ENCODE measurements around the gene PIM3.
A peak's percentile ranks its signal among the peaks of the same experiment; 100 is the strongest.

PIM3 gene

DNA sequence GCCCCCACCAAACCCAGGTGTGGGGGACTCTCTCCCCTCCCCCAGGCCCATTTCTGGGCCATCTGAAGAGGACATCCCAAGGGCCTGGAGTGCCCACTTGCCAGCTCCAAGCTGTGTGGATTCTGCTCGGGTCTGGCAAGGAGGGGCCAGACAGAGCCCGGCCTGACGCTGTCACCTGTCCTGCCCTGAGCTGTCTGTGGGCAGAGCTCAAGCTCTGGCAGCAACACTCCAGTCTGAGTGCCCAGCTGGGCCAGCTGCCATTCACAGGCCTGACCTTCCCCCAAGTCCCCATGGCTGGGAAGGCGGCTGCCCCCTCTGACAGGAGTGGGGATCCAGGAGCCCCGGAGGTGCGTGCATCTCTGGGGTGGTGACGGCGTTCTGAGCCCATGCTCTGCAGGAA lies 6.2 kb upstream of the PIM3 start:
- no peak for DNase-seq (ENCODE audit: extremely low read depth in 1 of 2, low read depth in 1 of 2)

DNA sequence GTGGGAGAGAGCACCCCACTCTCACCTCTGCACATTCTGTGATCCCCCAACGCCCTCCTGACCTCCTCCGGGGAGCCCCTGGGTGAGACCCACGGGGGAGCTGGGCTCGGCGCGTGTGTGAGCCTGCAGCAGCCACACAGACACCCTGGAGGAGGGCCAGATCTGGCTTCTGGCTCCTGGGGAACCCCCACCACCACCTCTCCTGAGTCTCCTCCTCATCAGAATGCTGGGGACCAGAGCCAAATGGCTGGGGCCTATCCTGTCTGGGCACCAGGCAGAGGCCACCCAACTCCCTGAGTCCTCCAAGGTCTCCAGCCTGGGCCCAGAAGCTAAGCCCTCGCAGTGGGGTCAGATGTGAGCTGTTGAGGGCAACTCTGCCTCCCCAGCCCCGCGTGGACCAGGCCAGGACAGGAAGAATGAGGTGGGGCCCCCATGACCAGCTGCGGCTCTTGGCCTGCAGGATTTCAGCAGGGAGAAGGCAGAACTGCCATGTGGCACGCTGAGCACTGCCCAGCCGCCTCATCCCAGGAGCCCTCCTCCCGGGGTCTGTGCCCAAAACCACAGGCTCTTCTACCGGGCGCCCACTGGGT lies 5.5 kb upstream of the PIM3 start:
- no peak for DNase-seq (ENCODE audit: extremely low read depth in 1 of 2, low read depth in 1 of 2)

DNA sequence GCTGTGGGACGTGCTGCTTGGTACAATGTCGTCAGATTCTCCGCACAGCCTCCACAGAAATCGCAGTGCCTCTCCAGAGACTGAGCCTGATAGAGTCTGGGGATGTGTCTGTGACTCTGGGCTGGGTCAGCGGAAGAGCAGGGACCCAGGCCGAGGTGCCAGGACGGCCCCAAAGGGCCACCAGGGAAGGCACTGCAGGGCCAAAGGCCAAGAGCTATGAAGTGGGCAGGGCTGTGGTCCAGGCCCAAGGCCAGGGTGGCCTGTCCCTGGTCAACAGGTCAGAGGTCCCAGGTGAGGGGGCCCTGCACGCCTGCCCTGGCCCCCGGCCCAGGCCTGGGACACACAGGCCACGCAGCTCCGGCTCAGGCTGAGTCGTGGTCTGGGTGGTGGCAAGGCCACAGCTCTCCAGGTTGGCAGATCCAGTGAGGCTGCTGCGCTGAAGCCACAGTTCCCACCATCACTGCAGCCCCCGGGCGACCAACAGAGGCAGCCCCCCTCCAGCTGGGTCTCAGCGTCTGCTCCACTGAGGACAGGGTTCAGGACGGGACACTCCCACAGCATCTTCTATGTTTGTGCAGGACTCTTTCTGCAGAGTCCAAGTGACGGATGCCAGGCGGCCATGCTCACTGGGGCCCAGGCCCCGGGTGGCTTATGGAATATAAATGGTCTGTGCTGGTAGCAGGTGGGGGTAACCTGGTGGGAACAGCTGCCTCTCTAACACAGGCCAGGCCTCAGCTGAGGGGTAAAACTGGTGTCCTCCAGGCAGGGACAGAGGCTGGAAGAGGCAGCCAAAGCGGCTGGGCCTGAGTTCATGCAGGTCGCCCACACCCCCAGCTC lies 4.8 kb upstream of the PIM3 start:
- DNase-seq (ENCODE audit: extremely low read depth in 1 of 2, low read depth in 1 of 2) = no peak

DNA sequence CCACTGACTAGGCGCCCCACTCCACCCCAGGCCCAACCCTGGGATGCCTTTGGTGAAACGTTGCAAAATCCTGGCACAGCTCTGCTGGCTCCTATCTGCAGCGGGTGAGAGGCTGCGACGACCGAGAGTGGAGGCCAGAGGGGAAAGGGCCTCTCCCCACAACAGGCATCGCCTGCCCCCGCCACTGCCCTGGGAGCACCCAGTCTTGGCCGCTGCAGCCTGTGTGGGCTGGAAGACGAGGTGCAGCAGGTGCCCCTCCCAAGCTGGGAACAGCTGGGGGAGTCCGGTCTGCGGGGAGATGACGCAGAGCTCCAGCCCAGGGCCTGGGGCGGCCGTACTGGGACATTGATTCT lies 4.2 kb upstream of the PIM3 start:
- no peak for DNase-seq (ENCODE audit: extremely low read depth in 1 of 2, low read depth in 1 of 2)

DNA sequence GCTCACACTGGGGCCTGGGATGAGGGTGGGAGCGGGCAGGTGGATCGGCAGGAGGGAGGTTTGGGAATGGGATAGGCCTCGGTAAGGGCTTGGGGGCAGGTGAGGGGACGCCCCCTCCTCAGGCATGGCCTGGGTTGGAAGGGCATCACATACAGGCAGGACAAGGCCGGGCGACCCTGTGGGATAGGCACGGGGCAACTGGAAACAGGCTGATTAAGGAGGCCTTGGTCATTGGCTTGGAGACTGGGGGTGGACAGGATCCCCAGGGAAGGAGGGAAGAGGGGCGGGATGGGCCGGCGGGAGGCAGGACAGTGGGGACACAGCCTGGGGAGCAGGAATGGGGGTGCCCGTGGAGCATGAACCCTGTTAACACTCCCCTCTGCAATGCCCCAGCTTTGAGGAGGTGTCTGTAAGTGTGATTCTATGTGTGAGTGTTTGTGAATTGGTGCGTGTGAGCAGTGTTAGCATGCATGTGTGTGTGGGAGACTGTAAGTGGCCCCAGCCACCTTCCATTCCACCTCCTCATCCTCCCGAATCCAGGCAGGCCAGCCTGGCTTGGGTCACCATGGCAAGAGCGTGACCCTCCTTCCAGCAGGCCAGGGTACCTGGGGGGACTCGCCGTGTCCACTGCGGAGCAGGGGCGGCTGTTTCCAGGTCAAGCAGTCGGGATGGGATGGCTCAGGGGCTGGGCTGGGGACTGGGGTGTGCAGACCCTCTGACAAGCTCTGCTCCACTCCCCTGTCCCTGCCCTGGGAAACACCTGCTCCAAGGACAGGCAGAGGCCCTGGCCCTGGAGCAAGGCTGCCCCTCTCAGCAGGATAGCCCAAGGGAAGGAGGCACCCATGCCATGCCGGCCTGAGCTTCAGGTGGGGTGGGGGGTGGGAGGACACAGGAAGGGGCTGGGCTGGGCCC lies 3.4 kb upstream of the PIM3 start:
- DNase-seq (ENCODE audit: extremely low read depth in 1 of 2, low read depth in 1 of 2) = no peak

DNA sequence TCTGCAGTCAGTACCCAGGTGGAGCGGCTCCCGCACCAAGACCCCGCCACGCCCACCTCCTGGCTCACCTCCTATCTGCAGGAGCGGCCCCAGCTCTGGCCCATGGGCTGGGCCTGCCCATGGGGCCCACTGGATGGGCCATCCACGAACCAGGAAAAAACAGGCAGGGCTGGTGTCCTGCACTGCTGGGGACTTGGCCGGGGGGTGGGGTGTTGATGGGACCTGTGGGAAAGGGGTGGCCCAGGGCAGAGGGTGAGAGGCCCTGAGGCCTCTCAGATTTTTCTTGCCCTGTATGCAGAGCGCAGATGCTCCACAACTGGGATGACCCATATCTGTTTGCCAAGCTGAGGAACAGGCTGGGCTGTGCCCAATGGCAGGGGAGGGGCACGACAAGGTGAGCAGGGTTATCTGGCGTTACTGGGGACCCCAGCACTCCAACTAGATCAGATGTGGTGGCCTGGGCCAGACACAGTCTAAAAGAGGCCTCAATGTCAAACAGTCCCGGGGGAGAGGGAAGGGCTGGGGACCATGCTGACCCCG lies 2.7 kb upstream of the PIM3 start:
- DNase-seq (ENCODE audit: extremely low read depth in 1 of 2, low read depth in 1 of 2) = no peak

DNA sequence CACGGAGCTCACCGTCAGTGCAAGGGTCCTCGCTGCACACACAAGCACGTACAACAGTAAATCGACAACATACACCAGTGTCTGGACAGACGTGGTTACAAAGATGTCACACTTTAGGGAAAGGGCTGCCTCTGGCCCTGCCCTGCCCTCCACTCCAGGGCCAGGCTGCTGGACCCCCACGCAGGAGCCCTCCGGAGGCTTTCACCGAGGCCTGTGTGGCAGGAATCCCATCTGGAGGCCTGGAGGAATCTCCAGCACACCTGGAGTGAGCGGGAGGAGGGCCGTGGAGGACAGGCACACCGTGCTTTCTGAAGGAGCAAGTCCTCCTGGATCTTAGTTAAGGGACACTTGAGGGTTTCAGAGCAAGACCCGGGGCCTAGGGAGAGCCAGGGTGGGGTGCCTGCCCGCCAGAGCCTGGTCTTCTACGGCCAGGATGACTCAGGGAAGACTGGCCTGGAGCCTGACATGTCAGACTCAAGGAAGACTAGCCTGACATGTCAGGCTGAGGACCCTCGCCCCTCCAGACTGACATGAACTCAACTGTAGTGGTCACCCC lies 2.1 kb upstream of the PIM3 start:
- no peak for DNase-seq (ENCODE audit: extremely low read depth in 1 of 2, low read depth in 1 of 2)

DNA sequence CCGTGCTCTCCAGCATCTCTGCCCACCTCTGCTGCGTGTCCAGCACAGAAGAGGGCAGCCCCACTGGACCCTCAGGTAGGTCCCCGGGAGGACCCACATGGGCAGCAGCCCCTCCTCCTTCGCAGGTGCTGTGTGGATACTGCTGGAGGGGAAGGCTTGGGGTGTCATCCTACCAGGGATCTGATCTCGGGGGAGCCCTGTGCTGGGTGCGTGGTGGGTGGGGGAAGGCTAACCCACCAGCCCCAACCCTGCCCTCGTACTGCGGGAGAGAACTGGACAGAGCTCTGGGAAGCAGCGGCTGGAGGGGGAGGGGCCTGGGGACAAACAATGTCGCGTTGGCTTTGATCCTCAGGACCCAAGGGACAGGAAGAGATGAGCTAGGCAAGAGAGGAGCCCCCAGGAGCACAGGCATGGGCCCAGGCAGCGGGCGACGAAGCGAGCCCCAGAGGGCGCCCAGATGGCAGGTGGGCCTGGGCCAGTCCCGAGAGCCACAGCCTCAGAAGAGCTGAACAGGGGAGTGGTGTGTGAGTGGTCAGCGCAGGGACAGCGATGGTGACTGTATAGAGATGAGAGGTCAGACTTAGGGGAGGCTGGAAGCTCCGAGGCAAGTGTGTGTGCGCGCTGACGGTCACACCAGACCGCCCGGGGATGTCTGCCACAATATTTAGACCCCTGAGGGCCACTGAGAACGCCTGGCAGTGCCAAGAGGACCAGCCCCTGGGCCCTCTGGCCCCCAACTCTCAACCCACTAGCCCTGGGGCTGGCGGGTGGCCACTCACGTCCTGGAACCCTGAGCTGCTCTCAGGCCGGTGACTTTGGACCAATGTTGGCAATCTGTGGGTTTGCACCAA lies 1.4 kb upstream of the PIM3 start:
- DNase-seq (ENCODE audit: extremely low read depth in 1 of 2, low read depth in 1 of 2) = no peak

DNA sequence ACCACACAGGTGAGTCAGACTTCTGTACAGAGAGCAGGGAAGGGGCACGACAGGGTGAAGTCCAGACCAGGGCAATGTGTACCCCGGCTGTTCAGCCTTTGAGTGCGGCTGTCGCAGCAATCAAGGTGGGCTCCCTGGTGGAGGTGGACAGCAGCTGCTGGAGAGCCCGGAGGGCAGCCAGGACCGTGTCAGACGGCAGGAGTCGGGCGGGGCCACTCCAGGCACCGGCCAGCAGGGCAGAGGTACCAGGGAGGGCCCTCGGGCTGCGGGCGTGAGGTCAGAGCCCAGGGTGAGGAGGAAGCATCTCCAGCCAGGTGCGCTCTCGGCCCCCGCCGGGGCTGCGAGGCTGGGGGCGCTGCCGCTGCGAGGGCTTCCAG lies 802 bp upstream of the PIM3 start:
- no peak for DNase-seq (ENCODE audit: extremely low read depth in 1 of 2, low read depth in 1 of 2)

DNA sequence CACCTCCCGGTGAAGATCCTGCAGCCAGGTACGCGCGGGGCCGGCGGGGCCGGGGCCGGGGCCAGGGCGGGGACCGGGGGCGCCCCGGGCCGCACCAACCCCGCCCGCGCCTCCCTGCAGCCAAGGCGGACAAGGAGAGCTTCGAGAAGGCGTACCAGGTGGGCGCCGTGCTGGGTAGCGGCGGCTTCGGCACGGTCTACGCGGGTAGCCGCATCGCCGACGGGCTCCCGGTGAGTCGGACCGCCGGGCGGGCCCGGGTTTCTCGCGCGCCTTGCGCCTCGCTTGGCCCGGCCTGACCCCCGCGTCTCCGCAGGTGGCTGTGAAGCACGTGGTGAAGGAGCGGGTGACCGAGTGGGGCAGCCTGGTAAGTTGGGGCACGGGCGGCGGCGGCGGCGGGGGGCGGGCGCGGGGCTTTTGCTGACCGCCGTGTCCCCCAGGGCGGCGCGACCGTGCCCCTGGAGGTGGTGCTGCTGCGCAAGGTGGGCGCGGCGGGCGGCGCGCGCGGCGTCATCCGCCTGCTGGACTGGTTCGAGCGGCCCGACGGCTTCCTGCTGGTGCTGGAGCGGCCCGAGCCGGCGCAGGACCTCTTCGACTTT lies 531 bp downstream of the PIM3 start:
- no peak for DNase-seq (ENCODE audit: extremely low read depth in 1 of 2, low read depth in 1 of 2)

DNA sequence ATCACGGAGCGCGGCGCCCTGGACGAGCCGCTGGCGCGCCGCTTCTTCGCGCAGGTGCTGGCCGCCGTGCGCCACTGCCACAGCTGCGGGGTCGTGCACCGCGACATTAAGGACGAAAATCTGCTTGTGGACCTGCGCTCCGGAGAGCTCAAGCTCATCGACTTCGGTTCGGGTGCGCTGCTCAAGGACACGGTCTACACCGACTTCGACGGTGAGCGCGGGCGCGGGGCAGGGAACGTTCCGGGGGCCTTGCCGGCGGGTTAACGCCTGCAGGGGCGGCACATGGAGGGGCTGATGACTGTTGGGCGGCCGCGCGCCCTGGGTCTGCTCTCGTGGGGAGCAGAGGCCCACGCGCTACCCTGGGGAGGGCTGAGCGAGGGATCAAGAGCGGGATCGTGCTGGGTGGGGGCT lies 1.0 kb downstream of the PIM3 start:
- DNase-seq (ENCODE audit: extremely low read depth in 1 of 2, low read depth in 1 of 2) = no peak

DNA sequence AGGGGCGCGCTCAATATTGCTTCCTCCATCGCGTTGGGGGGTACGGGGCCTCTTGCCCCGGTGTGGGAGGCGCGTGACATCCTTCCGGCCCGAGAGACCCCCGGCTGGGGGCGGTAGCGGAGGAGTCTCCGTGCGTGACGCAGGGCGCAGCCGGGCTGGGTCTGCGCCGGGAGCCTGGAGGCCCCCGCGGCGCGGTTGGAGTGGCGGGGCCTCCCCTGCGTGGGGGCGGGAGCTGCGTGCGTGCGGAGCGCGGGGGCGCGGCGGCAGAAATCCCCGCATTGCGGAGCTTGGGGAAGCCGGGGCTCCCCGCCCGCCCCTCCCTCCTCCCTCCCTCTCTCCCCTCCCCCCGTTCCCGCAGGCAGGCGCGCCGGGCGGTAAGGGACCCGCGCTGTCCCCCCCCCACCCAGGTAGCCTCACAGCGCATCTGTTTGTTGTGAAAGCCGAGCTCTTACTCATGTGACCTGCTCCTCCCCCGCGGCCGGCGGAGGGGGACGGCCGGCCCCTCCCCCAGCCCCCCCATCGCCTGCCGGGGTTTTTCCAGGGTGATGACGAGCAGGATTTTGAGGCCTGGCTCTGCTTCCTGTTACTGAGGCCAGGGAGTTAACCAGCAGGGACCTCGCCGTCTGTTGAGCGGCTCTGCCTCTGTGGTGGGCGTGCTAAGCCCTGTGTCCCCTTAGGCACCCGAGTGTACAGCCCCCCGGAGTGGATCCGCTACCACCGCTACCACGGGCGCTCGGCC lies 1.6 kb downstream of the PIM3 start:
- DNase-seq (ENCODE audit: extremely low read depth in 1 of 2, low read depth in 1 of 2) = peak; percentile 81

DNA sequence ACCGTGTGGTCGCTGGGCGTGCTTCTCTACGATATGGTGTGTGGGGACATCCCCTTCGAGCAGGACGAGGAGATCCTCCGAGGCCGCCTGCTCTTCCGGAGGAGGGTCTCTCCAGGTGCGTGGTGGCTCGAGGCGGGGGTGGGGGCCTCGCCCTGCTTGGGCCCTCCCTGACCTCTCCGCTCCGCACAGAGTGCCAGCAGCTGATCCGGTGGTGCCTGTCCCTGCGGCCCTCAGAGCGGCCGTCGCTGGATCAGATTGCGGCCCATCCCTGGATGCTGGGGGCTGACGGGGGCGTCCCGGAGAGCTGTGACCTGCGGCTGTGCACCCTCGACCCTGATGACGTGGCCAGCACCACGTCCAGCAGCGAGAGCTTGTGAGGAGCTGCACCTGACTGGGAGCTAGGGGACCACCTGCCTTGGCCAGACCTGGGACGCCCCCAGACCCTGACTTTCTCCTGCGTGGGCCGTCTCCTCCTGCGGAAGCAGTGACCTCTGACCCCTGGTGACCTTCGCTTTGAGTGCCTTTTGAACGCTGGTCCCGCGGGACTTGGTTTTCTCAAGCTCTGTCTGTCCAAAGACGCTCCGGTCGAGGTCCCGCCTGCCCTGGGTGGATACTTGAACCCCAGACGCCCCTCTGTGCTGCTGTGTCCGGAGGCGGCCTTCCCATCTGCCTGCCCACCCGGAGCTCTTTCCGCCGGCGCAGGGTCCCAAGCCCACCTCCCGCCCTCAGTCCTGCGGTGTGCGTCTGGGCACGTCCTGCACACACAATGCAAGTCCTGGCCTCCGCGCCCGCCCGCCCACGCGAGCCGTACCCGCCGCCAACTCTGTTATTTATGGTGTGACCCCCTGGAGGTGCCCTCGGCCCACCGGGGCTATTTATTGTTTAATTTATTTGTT lies 2.4 kb downstream of the PIM3 start:
- no peak for DNase-seq (ENCODE audit: extremely low read depth in 1 of 2, low read depth in 1 of 2)

DNA sequence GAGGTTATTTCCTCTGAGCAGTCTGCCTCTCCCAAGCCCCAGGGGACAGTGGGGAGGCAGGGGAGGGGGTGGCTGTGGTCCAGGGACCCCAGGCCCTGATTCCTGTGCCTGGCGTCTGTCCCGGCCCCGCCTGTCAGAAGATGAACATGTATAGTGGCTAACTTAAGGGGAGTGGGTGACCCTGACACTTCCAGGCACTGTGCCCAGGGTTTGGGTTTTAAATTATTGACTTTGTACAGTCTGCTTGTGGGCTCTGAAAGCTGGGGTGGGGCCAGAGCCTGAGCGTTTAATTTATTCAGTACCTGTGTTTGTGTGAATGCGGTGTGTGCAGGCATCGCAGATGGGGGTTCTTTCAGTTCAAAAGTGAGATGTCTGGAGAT lies 3.1 kb downstream of the PIM3 start:
- no peak for DNase-seq (ENCODE audit: extremely low read depth in 1 of 2, low read depth in 1 of 2)

DNA sequence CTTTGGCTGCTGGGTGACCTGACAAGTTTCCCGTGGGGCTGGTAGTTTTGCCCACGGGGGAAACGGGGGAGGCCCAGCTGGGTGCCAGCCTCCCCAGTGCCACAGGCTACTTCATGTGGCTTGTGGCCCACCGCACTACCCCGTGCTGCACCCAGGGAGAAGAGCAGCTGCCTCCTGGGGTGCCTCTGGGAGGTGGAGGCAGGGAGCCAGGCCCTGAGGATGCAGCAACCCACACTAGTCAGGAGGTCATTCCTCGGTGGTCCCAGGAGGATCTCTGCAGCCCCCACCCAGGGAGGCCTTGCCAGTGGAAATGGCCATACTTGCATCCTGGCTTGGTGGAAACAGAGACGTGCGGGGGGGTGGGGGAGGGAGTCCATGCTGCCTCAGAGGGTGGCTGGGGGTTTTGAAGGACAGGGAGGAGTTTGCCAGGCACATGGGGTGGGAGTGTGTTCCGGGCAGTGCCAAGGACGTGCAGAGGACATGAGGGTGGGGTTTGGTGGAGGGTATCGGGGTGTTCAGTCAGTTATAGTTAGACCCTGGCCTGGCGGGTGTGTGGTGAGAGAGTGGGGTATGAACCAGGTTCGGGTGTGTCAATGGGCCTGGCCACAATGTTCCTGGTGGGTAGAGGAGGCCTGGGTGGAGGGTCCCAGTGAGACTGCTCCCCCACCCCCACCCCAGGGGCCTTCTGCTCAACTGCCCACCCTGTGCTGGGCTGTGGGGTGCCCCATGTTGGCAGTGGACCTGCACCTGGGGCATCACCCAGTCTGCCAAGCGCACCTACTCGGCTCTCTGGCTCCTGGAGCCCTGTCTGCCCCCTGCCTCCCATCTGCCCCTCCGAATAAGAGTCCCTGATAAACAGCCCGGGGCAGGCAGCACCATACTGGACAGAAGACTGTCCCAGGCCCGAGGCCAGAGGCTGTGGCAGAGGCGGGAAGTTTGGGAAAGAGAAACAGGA lies 3.8 kb downstream of the PIM3 start:
- no peak for DNase-seq (ENCODE audit: extremely low read depth in 1 of 2, low read depth in 1 of 2)

DNA sequence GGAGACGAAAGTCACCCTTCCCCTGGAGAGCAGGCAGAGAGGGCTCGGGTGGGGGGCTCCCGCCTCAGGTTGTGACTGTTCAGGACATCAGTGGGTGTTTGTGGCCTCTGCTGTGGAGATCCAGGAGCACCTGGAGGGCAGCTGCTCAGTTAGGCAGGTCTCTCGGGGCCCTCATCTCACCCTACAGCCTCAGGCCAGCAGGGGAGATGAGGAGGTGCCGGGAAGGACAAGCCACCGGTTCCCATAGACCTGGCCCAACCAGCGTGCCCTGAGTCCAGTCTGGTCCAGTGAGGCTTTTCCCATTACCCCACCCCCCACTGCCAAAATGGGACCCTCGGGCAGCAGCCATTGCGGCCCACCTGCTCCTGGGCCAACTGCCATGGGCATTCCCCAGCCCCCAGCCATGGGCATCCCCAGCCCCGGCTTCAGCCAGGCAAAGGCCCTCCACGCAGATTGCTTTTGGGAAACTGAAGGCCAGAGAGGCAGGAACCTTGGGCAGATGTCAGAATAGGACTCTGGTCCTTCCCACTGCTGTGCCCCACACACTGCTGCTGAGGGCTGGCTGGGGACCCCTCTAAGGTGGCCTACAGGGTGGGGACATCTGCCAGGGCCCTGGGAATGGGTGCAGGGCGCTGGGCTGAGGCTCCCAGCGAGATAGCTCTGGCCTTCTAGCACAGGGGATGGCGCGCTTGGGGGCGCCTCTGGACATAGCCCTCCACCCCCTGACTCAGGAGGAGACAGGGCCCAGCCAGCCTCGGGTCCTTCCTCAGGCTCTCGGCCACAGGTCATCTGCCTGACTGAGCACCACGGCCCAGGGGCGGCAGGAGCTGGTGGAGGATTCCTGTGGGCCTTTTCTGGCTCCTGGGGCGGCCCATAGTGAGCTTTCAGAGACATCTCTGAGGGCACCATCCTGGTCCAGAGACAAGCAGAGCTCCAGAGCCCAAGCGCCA lies 4.8 kb downstream of the PIM3 start:
- no peak for DNase-seq (ENCODE audit: extremely low read depth in 1 of 2, low read depth in 1 of 2)

Measured in stimulated activated CD8-positive, alpha-beta memory T cell treated with anti-CD3 and anti-CD28 coated beads, Interleukin-7, amount 100 ng/mL, for 48 hours (primary cell).